HG03520 (cell line): ENCODE measurements around the gene CHMP4B.

Source experiments
- ATAC-seq: cut with Tn5 transposase; IDR thresholded peaks from one replicate; pipeline ENCODE4 v1.9.1; 2021; ENCODE audit warnings: mild to moderate bottlenecking, moderate library complexity; ENCODE audit not compliant: unreplicated experiment

Gene CHMP4B

DNA sequence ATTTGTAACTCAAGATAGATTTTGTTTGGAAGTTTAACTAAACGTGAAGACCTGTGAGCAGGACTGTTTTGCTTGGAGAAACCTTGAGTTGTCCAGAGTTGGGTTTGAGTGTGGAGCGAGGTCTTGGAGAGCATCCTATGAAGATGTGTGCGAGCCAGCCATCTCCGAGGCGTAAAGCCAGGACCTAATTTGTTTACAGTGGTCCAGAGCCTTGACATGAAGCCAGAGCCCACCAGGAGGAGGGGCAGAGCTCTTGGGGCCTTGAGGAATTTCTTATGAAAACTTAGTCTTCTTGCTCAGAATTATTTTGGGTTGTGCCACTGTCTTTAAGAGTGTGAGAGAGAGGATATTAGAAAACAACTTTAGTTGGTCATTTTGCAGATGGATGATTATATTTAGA is 6.3 kb downstream of the CHMP4B start:
- ATAC-seq: no peak

DNA sequence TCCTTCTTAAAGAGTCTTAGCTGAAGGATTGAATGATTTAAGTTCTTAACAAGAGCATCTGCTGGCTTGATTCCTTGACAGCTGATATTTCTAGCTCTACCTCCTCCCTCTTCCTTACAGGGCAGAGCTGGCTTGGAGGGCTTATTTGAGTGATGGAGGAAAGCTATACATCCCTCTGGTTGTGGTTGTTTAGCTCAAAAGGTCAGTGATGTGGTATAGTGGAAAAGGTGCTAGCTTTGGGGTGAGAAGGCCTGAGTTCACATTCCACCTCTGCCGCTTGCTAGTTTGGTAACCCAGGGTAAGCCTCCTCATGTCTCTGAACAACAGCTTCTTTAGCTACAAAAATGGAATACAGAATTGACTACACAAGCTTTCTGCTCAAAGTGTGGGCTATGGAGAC is 8.3 kb downstream of the CHMP4B start:
- no peak for ATAC-seq

DNA sequence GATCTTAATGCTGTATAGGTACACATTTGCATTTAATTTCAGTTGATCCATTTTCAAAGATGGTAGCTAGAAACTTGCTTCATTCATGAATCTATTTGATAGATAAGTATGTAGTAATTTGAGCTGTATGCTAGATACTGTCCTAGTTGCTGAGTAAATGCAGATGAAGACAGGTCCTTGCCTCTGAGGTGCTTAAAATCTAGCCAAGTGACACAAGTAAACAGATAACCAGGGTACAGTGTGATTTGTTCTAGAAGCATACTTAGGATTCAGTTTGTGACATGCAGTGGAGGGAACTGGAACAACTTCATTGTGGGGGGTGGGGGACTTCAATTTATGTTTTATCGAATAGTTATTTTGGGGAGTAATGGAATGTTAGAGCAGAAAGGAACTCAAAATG is 9.2 kb downstream of the CHMP4B start:
- ATAC-seq: no peak

DNA sequence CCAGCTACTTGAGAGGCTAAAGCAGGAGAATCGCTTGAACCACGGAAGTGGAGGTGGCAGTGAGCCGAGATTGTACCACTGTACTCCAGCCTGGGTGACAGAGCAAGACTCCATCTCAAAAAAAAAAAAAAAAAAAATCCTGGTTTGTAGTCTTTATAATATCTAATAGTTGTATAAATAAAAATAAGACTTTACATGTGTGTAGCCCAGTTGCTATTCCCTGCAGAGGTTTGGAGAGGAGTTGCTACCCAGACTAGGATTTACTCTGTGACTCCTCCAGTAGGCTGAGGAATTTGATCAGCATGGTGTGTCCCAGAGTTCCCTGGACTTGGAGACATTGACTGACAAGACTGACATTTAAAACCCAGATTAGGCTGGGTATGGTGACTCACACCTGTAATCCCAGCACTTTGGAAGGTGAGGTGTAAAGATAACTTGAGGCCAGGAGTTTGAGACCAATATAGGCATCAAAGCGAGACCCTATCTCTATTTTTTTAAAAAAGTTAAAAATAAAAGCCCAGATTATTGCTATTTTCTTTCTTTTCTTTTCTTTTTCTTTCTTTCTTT is 10.2 kb downstream of the CHMP4B start:
- no peak for ATAC-seq

DNA sequence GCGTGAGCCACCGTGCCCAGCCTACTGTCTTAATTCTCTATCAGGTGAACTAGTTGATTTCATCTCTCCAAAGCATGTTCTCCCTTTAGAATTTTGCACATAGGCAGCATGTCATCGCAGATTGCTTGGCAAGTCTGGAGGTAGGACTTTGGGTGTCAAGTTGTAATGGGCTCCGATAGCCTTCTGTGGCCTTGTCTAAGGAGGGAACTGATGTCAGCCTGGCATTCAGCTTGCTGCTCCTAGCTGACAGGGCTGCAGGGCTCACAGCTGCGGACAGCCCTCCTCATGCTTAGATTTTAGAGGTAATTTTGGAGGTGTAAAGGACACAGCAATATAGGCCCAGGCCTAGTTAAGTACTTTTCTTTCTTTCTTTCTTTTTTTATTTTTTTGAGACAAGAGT is 11.3 kb downstream of the CHMP4B start:
- ATAC-seq: no peak

DNA sequence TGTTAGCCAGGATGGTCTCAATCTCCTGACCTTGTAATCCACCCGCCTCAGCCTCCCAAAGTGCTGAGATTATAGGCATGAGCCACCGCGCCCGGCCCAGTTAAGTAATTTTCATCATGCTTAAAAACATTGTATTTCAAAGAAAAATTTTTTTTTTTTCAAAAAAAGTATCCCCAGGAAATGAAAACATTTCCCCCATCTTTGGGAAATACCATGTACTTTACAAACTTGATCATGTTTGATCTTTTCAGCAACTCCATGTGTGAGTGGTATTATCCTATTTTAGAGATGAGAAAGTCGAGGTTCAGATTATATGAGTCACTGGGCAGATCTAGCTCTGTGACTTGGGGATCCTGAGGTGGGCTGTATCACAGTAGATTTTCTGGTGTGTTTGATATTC is 11.8 kb downstream of the CHMP4B start:
- no peak for ATAC-seq

DNA sequence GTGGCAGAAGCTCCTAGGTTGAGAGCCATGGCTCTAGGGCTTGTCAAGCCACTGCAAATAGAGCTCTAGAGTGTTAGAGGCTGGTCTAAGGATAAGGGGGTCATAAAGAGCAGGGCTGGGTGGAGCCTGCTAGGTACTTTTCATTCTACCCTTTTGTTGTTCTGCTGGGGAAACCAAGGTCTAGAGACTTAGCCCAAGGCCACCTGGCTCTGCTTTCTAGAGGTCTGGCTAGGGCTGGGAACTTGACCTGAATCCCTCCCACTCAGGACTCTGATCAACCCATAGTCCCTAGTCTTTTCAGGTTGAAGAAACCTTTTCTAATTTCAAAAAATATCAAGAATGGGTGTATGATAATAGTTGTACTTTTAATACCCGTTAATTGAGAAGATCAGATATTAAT is 13.7 kb downstream of the CHMP4B start:
- ATAC-seq: no peak

DNA sequence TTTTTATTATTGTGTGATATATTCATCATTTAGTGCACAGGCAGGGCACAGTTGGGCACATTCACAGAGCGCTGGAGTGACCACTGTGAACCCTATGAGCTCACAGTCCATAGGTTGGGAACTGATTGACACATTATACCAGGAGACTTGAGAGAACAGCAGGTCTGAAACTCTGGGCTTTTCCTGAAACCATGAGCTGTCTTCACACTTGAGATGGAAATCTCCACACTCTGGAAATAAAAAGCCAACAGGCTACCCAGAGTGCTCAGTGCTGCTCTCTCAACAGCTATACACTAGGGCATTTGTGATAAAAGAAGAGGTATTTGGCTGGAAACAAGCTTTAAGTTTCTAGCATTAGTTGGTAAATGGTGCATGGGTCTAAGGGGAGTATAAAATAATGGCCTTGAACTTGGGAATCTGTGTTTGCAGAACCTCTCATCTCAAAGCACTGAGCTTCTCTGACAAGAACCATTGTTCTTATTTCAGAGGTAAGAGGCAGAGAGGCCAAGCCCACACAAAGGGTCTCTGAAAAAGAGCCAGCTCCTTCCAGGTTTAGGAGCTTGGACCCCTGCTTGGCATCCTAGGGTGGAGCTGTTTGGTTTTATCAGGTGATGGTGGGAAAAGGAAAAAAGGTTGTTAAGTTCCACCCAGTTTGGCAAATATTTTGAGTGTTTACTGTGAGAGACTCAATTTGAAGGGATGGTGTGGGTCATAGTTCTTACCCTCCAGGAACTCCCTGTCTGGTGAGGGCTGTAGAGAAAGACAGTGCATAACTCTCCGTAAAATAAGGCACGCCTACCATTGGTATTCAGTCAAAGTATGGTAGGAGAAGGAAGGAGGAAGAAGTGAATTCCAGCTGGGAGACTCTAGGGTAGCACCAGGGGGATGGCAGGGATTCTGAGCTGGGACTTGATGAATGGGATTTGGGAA is 14.5 kb downstream of the CHMP4B start:
- no peak for ATAC-seq

DNA sequence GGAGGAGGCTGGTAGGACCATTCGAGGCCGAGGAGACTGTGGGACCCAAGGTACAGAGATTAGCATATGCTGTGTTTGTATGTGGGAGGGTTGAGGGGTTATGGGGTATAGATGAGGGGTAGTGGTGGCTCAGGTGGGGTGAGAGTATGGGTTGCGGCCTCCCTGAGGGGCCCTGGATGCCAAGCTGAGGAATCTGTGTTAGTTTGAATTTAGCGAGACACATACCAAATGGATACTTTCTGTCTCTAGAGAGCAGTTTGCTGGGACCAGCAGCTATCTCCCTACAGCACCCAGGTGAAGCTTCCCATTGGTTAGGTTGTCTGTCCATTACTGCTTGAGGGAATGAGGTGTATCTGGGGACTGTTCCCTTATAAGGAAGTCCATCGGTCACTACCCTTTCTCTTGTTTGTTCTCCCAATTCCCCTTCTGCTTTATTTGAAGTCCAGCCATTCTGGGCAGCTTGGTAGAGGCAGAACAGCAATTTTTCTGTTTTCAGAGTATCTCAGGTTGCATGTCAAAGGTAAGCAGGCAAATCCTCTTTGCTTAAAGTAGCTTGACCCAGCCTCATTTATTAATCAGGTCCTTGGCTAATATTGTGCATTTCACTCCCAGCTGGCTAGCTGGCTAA is 15.2 kb downstream of the CHMP4B start:
- no peak for ATAC-seq

DNA sequence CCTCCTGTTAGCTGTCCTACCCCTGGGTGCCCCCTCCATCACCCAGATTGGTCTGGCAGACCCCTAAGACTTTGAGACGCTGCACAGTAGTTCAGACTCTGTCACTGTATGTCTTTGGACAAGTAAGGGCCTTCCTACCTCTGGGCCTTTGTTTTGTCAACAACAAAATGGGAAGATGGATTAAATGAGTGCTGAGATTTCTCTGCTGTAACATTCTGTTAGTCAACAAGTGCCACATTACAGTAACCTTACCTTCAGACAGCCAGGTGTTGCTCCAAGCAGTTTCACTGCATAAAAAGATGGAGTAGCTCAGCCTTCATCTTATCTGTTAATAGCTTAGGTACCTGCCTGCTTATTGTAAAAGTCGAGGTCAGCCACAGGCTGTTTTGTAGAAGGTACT is 16.0 kb downstream of the CHMP4B start:
- no peak for ATAC-seq

DNA sequence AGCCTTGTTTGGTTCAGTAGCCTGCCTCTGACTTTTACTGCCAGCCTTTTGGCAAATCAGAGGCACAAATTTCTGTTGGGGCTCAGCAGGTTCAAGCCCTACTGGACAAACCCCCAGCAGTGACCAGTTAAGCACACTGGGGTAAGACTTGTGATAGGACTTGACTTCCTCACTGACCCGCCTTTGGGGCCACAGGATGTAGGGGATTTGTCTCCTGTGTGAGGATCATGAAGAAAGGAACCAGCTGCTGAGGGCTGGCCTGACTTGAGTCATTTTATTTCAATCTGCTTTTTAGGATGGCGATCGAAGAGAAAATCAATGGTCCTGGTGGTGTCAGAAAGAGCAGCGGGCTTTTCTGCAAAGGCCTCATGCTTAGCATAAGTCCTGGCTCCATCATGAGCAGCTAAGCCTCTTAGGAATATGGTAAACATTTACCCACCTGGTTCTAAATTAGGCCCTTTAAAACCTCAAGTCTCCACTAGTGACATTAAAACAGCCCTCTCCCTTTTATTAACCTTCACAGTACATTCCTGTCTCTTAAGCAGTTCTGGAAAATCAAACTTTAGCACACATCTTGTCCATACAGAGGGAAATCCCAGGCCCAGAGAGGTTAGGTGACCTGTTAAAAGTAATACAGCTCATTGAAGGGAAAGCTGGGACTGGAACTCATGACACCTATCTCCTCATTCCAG is 16.6 kb downstream of the CHMP4B start:
- no peak for ATAC-seq

DNA sequence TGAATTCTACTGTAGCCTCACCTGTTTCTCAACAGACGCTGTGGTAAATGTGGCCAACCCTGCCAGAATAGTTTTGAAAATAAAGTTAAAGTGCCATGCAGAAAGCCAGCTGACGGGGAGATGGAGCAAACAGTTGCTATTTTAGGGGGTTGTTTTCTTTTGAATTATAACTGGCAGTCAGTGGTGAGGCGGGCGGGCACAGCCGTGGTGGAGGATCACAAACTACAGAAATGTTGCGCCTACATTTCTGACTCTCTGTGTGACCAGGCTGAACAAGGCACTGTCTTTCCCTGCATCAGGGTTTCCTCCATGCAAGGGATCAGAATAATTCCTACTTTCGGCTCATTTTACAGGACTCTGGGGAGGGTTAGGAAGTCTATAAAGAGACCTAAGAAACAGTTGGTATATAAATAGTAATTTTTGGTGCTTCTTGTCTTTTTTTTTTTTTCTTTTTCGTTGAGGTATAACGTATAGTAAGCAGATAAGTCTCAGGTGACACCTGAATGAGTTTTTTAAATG is 17.2 kb downstream of the CHMP4B start:
- ATAC-seq: no peak

DNA sequence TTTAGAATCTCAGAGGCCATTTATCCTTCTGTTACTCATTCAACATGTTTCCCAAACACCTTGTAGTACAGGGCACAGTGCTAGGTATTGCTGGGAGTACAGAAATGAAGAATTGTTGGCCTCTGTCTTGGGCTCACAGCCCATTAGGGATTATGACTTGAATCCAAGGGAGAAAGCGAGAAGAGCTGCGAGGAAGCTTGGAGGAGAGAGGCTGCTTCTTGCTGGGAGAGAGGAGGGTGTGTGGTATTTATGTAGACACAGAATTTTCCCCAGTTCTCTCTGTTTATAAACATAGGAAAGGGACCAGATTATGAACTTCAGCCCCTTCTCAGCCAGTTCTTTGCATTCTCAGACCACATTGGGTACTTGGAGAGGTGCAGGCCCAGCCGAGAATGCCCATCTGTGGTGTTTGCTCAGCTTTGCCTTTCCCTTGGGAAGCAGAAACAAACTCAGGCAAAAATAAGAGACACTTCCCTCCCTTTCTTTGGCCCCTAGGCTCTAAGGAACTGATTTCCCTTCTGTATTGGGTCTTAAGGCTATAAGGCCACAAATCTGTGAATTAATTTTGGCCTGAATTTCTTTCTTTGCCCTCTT is 17.9 kb downstream of the CHMP4B start:
- ATAC-seq: no peak

DNA sequence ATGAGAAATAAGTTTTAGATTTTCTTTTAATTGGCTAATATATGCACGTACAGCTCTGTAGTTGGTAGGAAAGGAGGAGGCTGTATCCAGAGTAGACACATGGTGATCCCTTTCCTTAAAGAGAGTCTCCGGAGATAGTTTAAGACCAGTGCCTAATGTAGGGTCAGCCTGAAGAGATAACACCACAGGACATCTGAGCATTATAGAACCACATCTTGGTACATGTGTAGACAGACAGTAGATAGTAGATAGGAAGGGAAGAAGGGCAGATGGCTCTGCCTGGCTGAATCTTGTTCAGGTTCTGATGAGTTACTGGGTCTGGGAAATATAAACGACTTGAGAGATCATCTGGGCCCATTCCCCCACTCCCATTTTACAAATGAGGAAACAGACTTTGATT is 18.5 kb downstream of the CHMP4B start:
- ATAC-seq: no peak

DNA sequence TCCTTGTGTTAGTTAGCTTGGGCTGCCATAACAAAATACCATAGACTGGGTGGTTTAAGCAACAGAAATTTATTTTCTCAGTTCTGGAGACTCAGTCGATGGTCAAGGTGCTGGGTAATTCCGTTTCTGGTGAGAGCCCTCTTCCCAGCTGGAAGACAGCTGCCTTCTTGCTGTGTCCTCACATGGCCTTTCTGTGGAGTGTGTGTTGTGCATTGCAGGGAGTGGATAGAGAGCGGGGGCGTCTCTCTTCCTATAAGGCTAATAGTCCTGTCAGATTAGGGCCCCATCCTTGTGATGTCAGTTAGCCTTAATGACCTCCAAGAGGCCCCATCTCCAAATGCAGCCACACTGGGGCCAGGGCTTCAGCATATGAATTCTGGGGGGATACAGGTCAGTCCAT is 19.2 kb downstream of the CHMP4B start:
- no peak for ATAC-seq

DNA sequence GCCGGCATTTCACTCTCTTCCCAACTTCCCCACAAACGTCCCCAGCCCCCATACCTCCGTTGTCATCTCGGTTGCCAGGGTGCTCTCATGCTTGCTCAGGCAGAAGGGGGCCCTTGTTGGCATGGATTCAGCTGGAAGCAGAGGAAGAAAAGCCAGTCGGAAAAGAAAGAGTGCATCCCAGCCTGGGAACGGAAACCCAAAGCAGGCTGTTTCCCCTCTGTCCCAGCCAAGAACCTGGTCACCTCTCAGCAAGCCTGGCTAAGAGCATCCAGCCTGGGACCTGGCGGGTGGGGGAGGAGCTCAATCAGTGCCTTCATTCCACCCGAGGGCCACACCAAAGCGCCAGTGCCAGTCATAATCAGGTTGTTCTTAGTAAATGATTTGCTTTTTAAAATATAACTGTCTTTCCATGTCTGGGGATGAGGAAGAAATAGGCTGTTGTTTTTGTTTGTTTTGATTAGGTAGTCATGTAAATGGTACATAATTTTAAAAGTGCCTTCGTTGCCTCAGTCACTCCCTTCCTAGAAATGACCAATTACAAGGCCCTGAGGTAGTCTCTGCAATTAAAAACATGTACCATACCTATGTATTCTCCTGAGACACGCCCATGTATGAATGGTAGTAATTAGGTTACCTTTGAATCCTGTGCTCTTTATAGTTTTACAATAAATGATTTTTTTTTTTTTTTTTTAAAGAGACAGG is 21.1 kb downstream of the CHMP4B start:
- ATAC-seq: no peak

DNA sequence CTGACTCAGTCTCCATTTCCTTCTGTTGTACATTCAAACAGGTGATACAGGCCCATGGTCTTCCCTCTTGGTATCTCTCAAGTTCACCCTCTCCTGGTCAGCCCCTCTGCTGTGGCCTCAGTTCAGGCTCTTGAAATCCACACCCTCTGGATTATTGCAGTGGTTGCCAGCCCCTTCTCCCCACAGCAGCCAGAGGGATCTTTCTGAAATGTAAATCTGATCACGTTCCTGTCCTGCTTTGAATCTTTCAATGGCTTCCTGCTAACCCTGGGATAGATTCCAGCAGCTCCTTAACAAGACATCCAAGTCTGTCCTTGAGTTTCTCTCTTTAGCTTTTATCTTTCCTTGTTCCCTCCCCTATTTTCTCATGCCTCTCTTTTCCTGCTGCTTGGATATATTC is 22.2 kb downstream of the CHMP4B start:
- no peak for ATAC-seq

DNA sequence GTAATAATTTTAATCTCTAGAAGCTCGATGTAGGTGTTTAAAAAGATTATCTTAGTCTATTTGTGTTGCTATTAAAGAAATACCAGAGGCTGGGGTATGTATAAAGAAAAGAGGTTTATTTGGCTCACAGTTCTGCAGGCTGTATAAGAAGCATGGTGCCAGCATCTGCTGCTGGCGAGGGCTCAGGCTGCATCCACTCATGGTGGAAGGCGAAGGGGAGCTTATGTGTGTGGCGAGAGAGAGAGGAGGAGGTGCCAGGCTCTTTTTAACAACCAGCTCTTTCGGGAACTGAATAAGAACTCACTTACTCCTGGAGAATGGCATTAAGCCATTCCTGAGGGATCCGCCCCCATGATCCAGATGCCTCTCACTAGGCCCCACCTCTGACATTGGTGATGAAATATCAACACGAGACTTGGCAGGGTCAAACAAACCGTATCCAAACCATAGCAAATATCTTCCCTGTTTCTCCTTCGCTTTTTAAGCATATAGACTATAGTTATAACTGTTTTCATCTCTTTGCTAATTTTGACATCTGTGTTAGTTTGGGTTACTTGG is 24.5 kb downstream of the CHMP4B start:
- ATAC-seq: no peak

DNA sequence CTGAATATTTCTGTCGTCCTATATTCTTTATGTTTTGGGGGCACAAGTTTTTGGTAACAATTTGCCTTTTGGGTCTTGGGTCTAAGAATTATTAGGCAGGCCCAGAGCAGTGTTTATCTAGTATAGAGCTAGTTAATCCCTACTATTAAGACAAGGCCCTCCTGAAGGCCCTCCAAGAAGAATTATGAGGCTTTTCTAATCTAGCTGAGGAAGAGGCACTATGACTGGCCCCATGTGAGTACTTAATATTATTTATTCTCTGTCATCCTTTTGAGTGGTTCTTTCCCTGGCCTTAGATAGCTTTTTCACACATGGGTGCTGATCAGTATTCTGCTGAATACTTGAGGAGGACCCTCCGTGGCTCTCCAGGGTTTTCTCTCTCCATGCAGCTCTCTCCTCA is 25.1 kb downstream of the CHMP4B start:
- ATAC-seq: no peak
